ENCODE data around the gene EHD4.

EHD4 gene

DNA sequence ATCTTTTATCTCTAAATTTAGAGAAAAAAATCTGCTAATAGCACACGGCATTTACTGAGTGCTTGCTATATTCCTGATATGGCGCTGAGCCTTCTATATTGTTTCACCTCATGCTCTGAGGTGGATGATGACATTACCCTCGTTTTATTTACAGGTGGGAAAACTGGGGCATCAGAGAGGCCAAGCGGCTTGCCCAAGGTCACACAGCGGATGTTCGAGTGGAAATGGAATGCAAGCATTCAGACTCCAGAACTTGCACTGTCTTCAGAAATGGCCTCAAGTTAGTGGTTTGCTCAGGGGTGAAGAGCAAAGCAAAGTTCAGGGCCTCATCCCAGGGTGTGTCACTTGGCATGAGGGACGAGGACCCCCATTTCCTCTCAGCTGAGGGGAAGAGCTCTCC, 17.3 kb downstream of the EHD4 start:
- DNase-seq: no peak

DNA sequence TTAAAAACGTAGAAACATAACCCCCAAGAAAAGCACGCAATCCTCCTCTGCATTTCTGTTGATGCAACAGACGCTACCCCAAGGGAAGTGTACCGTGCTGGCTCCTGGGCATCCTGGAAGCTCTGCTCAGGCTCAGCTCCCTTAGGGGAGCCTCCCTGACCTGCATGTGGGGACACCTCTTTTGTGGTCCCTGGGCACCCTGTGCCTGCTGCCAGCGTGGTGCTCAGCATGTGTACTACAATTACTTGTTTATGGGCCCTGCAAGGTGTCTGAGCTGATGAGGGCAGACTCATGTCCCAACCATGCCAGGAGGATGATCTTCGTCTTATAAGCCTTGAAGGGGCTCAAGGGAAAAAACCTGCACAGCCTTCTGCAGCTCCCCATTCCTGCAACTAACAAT, 18.3 kb downstream of the EHD4 start:
- no peak for DNase-seq

DNA sequence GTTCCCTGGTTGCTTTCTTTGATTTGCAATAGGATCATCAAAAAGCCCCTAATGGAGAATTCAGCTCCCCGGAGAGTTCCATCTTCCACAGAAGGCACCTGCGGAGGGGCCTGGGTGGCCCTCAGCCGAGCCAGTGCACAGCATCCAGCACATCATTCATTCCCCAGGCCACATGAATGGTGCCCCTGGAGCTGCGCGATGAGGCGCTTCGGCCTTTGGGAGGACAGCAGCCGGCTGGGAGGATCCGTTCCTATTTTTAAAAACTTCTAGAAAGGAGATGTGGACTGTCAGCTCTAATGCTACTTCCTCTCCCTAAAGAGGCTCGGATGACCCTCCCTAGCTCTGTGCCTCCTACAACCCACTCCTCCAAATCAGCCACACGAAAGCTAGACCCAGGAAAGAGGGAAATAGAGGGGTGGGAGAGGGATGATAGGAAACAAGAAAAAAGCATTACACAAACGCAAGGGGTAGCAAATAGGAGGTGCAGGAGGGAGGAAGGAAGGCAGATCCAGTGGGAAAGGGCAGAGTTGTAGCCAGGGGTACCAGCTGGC, 20.3 kb downstream of the EHD4 start:
- DNase-seq: no peak

DNA sequence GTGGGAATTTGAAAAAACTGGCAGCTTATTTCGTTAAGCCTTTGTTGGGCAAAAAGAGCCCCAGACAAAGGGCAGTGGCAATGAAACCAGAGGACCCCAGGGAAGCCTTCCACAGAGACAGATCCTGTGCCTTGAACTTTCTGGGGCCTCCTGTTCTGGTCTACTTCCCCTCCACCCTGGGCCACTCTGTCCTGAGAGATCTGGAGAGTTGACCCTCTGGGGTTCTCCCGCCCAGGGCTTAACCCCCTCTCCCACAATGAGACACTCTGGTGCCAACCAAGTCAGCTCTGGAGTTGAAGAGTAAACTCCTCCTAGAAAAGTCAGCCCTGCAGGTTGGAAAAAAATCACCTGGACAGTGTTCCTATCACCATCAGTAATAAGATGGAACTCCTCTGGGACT, 20.8 kb downstream of the EHD4 start:
- DNase-seq: no peak

DNA sequence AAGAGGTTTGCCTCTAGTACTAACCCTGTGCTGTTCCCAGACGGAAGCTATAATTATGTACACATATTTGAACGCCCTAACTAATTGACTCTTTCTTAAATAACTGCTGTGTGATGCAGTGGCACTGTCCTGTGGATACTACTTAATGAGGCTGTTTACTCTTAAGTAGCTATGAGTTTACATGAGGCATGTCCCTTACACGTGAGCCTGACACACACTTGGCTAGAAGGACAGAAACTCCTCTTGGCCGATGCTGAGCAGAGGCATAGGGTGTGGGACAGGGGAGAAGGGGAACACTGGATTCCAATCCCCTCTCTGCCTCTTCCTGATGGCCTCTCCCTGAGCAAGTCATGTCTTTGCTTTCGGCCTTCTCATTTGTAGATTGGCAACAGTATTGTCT, 21.9 kb downstream of the EHD4 start:
- DNase-seq: no peak

DNA sequence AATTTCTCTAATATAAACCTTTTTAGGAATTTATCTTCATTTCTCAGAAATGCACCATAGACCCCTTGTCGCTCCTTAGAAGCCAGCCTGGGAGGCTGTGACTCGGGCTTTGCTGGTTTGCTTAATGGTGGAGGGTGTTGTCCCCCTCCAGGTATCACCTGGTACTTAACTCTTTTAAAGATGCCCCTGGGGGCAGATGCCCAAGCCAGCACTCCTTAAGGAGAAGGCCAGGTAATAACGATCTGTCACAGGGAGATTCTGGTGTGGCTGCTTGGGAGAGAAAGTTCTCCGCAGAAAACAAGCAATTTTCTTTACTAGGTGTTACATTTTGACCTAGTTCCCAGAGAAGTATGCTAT, 22.3 kb downstream of the EHD4 start:
- DNase-seq: no peak

DNA sequence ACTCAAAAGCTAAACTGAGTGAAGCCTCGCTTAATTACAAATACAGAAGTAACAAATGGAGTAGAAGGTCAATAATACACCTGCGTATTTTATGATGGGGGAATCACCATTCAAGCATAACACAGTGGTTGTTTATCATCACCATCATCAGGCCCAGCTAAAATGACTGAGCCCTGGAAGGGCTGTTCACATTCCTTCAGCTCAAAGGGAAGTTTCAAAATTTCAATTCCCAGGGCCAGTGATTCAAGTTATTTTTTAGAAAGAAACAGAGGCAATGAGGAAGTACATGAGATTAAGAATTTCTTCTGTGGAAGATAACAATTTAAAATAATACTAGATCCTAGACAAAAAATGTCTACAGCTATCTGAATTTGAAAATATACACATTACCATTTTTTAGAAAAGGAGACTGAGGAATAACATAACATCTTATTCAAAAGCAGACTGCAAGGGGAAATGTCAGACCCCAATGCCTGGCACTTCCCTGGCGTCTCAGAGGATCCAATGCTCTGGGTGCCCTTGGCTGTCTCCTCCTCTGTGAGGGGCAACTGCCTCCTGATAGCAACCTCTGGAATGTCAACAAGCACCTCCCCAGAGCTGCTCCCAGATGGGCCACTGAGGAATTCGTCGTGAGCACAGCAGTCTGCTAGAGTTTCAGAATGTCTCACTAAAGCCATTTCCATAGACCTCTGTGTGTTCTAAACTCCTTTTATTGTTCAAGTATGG, 22.8 kb downstream of the EHD4 start:
- no peak for DNase-seq

DNA sequence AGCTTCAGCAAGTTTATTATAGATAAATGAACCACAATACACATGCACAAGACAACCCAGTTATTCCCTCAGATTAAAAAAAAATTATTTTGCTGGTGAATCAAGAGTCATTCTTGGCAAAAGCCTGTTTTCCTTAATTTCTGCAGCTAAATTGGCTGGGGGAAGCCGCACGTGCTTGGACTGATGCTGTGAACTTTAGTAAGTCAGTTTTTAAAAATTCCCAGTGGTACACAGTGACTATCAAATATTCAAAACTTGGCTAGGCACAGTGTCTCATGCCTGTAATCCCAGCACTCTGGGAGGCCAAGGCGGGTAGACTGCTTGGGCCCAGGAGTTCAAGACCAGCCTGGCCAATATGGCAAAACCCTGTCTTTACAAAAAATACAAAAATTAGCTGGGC, 23.9 kb downstream of the EHD4 start:
- DNase-seq: no peak

DNA sequence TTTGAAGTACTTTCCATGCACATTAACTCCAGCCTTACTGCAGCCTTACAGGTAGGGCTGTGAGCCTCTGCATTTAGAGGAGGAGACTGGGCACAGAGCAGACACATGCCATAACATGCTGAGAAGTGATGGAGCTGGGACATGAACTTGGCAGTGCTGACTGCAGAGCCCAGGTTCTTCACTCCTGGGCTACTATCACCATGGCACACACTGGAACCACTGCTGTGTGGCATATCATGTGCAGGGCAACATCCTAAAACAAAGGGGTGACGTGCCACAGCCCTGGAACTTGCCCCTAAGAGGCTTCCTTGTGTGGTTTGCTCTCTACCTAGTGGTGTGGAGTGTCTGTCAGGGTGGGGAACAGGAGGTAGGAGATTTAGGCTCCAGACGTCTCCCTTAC, 25.4 kb downstream of the EHD4 start:
- no peak for DNase-seq

DNA sequence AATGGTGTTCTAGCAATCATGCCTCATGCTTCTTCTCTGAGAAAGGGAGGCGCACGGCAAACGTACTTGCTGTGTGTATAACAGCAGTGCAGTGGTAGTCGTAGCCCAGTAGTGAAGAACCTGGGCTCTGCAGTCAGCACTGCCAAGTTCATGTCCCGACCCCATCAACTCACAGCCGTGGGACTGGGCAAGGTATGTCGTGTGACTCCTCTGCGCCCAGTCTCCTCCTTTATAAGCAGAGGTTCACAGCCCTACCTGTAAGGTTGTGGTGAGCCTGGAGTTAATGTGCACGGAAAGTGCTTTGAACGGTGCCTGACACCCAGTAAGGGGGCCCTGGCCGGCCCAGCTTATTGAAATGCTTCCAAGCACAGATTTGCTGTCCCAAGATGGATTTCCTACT, 26.6 kb downstream of the EHD4 start:
- DNase-seq: no peak

DNA sequence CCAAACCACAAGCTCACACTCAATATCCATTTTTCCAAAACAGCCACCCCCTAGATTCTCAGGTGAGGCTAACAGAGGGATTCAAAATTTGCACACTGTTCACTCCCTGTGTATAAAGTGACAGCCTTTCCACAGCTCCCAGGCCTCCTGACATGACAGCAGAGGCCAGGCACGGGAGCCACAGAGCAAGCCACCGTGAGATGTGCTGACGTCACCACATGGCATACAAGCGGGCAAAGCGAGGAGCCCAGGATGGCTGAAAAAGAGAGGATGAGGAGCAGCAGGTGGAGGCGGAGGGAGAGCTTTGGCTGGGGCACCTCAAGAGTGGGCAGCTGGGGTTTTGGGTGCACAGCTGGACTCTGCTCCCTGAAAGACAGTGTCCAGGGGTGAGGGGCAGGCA, 27.1 kb downstream of the EHD4 start:
- DNase-seq: no peak

DNA sequence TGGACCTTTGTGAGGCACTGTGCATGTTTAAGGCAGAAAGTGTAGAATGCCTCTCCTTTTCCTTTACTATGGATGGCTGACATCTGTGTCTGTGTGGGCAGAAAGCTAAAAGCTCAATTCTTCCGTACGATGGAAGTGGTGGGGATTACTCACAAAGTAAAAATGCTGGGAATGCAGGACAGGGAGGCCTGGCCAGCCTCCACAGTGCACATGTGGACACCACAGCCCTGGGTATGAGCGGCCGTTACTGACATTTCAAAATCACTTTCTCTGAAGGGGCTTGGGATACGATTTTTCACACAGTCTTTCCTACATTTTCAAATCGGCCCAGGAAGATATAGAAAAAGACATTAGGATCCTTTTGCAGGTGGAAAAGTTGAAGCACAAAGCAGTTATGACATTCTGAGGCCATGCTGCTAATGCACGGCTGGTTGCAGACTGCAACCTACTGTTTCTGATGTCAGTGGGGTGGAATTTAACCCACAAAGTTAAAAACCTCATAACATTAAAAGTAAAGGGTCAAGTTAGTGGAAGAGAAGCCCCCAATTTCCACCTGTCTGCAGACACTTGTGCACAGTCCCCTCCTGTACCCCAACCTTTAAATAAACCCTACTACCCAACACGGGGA, 27.9 kb downstream of the EHD4 start:
- DNase-seq: no peak

DNA sequence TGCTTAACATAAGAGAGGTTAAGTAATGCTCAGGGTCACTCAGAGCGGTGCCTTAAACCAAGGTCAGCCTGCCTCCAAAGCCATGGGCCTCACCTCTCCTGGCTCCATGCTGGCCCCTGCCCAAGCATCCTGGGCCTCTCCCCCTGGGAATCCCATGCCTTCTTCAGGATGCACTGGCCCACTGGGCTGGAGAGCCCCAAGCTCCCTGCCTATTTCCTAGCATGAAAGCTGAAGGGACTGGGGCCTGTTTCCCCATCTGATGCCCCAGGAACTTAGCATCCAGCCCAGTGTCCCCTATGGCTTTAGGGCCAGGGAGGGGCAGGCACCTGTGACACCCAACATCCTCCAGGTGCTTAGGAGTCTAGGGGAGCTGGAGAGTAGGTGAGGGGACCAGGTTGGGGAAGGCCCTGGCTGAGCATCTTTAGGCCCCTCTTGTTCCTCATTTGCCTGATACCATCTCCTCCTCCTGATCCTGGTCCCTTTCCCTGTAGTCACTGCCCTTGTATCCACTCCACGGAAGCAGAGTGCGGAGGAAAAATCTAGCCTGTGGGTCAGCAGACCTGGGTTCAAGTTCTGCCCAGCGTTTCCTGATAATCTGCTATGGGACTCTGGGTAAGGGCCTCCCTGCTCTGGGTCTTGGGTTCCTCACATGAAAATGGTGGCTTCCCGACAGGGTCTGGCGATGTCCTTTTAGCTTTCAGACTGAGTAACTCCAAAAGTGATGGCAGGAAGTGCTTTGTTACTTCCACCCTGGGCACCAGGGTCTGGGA, 28.6 kb downstream of the EHD4 start:
- DNase-seq: no peak

DNA sequence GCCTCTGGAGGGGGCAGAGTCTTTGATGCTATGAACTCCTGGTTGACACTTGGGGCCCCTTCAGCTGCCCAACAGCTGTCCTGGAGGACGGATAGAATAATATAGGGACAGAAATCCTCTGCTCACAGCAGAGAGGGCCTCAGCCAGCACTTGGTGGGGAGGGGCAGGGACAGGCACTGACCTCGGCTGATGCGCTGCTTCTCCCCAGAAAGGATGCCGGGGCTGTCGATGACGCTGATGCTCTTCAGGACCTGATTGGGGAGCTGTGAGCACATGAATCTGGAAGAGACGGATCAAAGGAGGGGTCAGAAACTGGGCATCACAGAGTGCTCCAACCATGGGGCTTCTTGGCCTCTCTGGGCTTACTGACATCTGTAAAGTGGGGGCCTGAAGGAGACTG, 29.5 kb downstream of the EHD4 start:
- DNase-seq: no peak

DNA sequence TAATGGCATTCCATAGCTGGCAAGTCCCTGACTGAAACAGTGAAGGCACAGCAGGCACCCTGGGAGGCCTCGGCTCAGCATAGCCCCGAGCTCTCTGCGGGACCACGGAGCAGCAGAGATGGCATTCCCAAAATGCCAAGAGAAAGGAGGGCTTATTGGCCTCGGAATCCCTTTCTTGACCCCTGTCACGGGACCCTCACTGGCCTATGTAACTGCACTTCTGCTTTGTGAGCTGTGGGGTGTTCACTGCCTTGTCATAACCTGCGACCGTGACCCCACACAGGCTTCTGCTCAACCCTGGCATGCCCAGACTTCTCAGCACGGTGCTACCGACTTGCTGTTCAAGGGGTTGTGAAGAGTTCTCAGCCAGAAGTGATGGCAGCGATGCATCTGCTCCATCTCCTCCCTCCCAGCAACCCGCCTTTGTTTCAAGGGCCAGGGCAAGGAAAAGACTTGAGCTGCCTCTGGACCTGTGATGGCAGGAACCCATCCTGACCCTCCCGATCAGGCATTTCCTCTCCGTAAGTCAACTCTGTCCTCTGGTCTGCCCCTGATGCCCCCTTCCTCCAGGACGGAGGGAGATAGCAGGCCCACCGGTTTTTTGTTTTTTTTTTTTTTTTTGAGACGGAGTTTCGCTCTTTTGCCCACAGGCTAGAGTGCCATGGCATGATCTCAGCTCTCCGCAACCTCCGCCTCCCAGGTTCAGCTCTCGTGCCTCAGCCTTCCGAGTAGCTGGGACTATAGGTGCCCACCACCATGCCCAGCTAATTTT, 30.5 kb downstream of the EHD4 start:
- no peak for DNase-seq

DNA sequence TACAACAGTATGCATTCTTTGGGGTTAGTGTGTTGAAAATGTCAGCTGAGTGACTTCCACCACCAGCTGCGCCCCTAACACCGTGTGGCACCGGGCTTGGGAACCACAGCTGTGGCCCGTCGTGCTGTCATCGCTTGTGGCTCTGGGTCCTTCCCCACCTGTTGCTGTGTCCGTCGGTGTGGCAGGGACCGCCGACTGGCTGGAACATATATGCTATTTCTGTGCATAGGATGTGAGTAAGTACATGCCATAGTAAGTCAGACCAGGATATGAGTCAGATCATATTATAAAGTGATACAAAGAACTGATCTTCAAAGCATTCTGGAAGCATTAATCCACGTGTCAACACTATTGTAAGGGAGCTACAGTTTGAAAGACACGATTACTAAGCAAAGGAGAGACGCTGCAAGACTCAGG, 31.9 kb downstream of the EHD4 start:
- DNase-seq: no peak

DNA sequence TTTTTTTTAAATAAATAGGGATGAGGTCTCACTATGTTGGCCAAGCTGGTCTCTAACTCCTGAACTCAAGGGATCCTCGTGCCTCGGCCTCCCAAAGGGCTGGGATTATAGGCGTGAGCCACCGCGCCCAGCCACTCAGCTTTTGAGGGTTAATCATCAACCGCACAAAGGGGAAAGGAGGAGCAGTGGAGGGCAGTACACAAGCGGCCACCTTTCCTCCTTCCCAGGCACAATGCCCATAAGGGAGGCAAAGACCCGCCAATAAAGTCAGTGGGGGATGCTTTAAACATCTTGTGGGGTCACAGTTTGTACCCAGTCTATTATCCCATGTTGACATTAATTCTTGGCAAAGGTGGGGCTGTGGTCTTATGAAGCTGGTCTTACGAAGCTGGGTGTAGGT, 32.4 kb downstream of the EHD4 start:
- no peak for DNase-seq

DNA sequence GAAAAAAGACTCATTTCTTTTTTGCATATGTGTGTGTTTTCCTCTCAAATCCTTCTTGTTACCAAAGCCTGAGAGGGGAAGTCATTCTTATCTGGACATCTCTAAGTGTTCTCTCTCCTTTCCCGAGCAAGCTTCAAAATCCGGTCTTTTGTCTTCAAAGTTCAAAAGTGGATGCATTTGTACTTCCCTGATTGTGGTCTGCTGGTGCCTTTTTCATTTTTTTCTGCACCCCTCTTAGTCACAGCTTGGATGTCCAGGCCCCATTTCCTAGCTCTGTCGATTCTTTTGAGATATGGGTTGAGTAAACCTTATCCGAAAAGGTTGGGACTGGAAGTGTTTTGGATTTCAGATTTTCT, 34.8 kb downstream of the EHD4 start:
- no peak for DNase-seq

DNA sequence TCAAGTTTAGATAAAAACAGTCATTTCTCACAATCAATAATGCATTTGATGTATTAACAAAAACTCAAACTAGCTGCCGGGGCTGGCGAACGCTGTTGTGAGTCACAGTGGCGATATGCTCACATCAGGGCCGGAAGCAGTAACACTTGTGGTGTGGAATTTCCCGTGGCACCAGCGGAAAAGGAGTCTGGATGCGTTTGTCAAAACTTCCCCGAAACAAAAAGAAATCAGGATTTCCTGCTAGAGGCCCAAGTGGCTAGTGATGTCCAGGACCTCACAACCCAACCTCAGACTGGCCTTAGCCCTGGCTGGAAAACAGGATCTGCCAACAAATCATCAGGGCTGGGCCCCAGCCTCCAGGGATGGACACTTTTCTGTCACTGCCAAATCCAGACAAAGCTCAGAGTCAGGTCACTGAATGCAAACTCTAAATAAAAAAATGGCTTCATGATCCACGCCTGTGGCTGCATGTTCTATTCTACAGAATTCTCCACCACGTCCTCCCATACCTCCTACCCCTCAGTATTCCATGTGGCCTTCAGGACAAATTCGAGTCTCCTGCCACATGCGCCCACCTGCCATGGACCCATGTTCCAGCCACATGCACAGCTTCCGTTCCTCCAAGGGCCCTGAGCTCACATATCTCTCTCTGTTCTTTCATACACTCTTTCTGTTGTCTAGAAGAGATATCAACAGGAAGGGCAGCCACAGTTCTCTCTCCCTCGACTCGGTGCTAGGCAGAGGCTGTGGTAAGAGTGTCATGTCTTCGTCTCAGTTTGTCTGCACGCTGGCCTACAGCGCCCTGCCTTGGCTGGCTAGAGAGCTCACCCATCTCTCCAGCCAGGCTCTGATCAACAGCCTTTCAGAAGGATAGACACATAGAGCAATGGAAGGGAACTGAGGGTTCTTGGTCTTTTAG, 35.4 kb downstream of the EHD4 start:
- DNase-seq: no peak

DNA sequence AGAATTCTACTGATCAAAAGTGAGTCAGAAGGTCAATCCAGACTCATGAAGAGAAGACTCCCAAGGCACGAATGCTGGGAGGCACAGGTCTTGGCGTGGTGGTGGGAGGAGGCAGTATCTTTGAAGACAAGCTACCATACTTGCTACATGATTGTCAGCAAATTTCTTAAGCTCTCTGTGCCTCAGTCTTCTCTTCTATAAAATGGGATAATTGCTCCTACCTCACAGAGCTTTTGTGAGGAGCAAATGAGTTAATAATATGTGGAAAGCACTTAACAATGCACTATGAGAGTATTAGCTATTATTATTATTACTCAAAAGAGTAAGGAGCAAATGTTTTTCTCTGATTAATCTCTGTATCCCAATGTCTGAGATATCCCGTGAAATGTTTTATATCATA, 36.2 kb downstream of the EHD4 start:
- no peak for DNase-seq

DNA sequence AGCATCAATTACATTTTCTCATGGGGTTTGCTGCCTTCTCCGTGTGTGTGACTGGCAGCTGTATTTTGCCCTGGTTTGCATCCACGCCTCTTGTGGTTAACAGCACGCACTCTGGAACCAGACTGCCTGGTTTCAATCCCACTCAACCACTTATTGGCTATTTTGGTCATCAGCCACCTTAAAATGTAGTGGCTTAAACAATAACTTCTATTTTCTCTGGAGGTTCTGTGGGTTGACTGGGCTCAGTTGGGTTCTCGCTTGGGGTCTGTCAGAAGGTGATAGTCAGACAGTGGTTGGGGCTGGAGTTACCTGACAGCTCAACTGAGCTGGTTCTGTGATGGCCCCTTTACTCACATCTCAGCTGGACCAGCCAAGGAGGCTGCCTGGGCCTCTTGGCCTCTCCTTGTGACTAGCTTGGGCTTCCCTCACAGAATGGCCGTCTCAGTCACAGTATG, 36.8 kb downstream of the EHD4 start:
- DNase-seq: no peak

DNA sequence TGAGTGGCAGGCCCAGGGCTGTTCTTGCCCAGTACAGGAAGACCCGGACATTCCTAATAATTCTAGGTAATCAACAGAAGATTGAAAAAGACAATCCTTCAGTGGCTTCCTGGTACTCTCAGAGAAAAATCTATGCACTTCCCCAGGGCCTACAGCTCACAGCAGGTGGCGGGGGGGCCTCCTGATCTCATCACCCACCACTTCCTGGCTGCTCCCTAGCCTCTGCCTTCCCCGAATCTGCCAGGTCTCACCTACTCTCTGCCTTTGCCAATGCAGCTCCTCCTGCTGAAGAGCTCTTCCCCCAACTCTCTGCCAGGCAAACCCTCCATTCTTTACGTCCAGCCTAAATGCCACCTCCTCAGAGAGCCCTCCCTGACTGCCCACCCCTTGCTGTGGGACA, 37.5 kb downstream of the EHD4 start:
- DNase-seq: no peak
